CD14-positive monocyte (primary cell): ENCODE measurements around the gene ZEB2. TPM values are rescaled to one million over a fixed set of nuclear protein-coding genes. Genes with fewer than 3 reads are reported as not detected.

ENCODE experiments used
- DNase-seq, 3 donors: peaks; one replicate each; pipeline ENCODE4 v3.0.0-alpha.2; 2011 to 2022
- H2AFZ ChIP-seq: 2 replicates; pipeline ENCODE4 v1.6.0; 2012; ENCODE audit warnings: mild to moderate bottlenecking, low read depth, low read length, inconsistent platforms; ENCODE audit not compliant: insufficient read depth, poor library complexity, severe bottlenecking
- H3K27ac ChIP-seq, 2 donors: 1 replicate in 1 of 2; 2 replicates in 1 of 2; pipeline ENCODE4 v1.5.1; 2012 to 2013; ENCODE audit warnings: low read length in 2 of 2, control low read depth in 1 of 2, inconsistent platforms in 1 of 2, low read depth in 1 of 2, mild to moderate bottlenecking in 1 of 2
- H3K27me3 ChIP-seq, 2 donors: one replicate each; pipeline versions ENCODE4 v1.6.0 to v1.6.1; 2011 to 2013; ENCODE audit warnings: low read length in 2 of 2; ENCODE audit not compliant: control insufficient read depth in 2 of 2, insufficient read depth in 2 of 2
- H3K36me3 ChIP-seq, 2 donors: replicated peaks in 1 of 2; 1 replicate in 1 of 2; 2 replicates in 1 of 2; pipeline versions ENCODE4 v1.5.1 to v1.6.1; 2012 to 2013; ENCODE audit warnings: low read length in 2 of 2, control low read depth in 1 of 2, inconsistent platforms in 1 of 2, mild to moderate bottlenecking in 1 of 2; ENCODE audit not compliant: insufficient read depth in 2 of 2, control insufficient read depth in 1 of 2
- H3K4me1 ChIP-seq, 2 donors: 1 replicate in 1 of 2; 2 replicates in 1 of 2; pipeline versions ENCODE4 v1.5.1 to v1.6.1; 2012 to 2013; ENCODE audit warnings: low read length in 2 of 2, control low read depth in 1 of 2, inconsistent platforms in 1 of 2, mild to moderate bottlenecking in 1 of 2, moderate library complexity in 1 of 2; ENCODE audit not compliant: insufficient read depth in 2 of 2, control insufficient read depth in 1 of 2
- H3K4me2 ChIP-seq: replicated peaks from 2 replicates; pipeline ENCODE3; 2012; ENCODE audit warnings: low read length, moderate library complexity, mild to moderate bottlenecking; ENCODE audit not compliant: poor library complexity, severe bottlenecking; ENCODE audit errors: extremely low read depth
- H3K4me3 ChIP-seq, 3 experiments: fragments of 200-600 bp in 1 of 3; sonication (generic) in 1 of 3; replicated peaks in 1 of 3; 1 replicate in 2 of 3; 2 replicates in 1 of 3; pipeline ENCODE4 v1.5.1; 2011 to 2013; ENCODE audit warnings: low read length in 3 of 3, mild to moderate bottlenecking in 3 of 3, control low read depth in 2 of 3, low read depth in 2 of 3, inconsistent platforms in 1 of 3, moderate library complexity in 1 of 3
- H3K79me2 ChIP-seq: 2 replicates; pipeline ENCODE4 v1.6.0; 2012; ENCODE audit warnings: mild to moderate bottlenecking, control low read depth, inconsistent platforms, low read length, moderate library complexity; ENCODE audit not compliant: insufficient read depth
- H3K9ac ChIP-seq: 2 replicates; pipeline ENCODE4 v1.6.0; 2017; ENCODE audit warnings: low read length, mild to moderate bottlenecking; ENCODE audit not compliant: insufficient read depth, poor library complexity, severe bottlenecking
- H3K9me3 ChIP-seq, 2 donors: replicated peaks in 1 of 2; 1 replicate in 1 of 2; 2 replicates in 1 of 2; pipeline versions ENCODE4 v1.5.1 to v1.6.1; 2012 to 2013; ENCODE audit warnings: low read length in 2 of 2, control low read depth in 1 of 2; ENCODE audit not compliant: control insufficient read depth in 1 of 2, insufficient read depth in 1 of 2
- H4K20me1 ChIP-seq: 2 replicates; pipeline ENCODE4 v1.6.0; 2012; ENCODE audit warnings: mild to moderate bottlenecking, low read length, control low read depth, moderate library complexity; ENCODE audit not compliant: insufficient read depth
- H3K27ac Mint-ChIP-seq, 7 donors: one replicate each; pipeline ENCODE4 v1.8.0; 2020; ENCODE audit warnings: mild to moderate bottlenecking in 7 of 7, mixed read lengths in 7 of 7, moderate library complexity in 6 of 7, inconsistent platforms in 2 of 7
- H3K27me3 Mint-ChIP-seq, 3 donors: one replicate each; pipeline ENCODE4 v1.8.0; 2021 to 2022; ENCODE audit warnings: low read depth in 3 of 3, mild to moderate bottlenecking in 3 of 3, mixed read lengths in 3 of 3, moderate library complexity in 3 of 3, inconsistent platforms in 1 of 3
- H3K36me3 Mint-ChIP-seq, 2 donors: one replicate each; pipeline ENCODE4 v1.8.0; 2020; ENCODE audit warnings: mixed read lengths in 2 of 2, inconsistent platforms in 1 of 2, mild to moderate bottlenecking in 1 of 2
- H3K4me1 Mint-ChIP-seq: one replicate; pipeline ENCODE4 v1.8.0; 2020; ENCODE audit warnings: mild to moderate bottlenecking, mixed read lengths
- H3K4me3 Mint-ChIP-seq, 2 donors: one replicate each; pipeline ENCODE4 v1.8.0; 2020; ENCODE audit warnings: mild to moderate bottlenecking in 2 of 2, mixed read lengths in 2 of 2, moderate library complexity in 1 of 2
- H3K9me3 Mint-ChIP-seq, 7 donors: one replicate each; pipeline ENCODE4 v1.8.0; 2020 to 2022; ENCODE audit warnings: mixed read lengths in 7 of 7, mild to moderate bottlenecking in 6 of 7, moderate library complexity in 6 of 7, inconsistent platforms in 2 of 7
- CTCF ChIP-seq: fragments of 200-600 bp; IDR thresholded peaks from one replicate; pipeline ENCODE4 v1.8.0; 2022; ENCODE audit warnings: antibody characterized with exemption, mild to moderate bottlenecking
- WGBS: methylation state at CpG from one replicate; pipeline ENCODE4 v1.1.5; 2013; ENCODE audit warnings: missing lambda C conversion rate; ENCODE audit not compliant: insufficient coverage; 5-methylcytosine and 5-hydroxymethylcytosine counted together
- intact Hi-C, 2 donors: fragments of 100-400 bp; cut with micrococcal nuclease; formaldehyde crosslinking; loops; one replicate each; pipeline versions ENCODE4 v1.15.0 to v1.15.1; 2023
- polyA plus RNA-seq, 3 donors: library from polyadenylated mRNA; depleted of rRNA in 1 of 3; unstranded in 2 of 3; stranded (reverse) in 1 of 3; fragments of 300-500 nt in 2 of 3; fragments of >200 nt in 1 of 3; fragmentation: Illumina TruSeq in 2 of 3; gene quantifications; 1 replicate in 2 of 3; 2 replicates in 1 of 3; pipeline ENCODE4 v1.2.3, GENCODE V29; 2012 to 2021

The ZEB2 gene
- polyA plus RNA-seq, 3 donors: 76.8 to 325 (median 93.8) TPM

- H3K4me2 ChIP-seq: peak overlapping the region; percentile 9
- no peak overlapping the region for H3K9ac ChIP-seq
- peak overlapping the region in 1 of 3 experiments; percentile 28 for H3K4me3 ChIP-seq
- Mint-ChIP-seq H3K4me1 (peaks cover 71% of the 10 kb centered on the region), H3K4me3 (peak overlapping the region in 1 of 2 donors; percentile 39), H3K9me3 (peaks cover 0 to 1% (median 0%) of the 10 kb centered on the region in 7 donors), H3K27ac (peak overlapping the region; percentile 69 to 83 (median 81)), H3K27me3 (peaks cover 0 to 1% (median 0%) of the 10 kb centered on the region in 3 donors), H3K36me3 (peaks cover 84 to 93% of the 10 kb centered on the region in 2 donors)
- H3K27me3 ChIP-seq: no peaks in the 10 kb centered on the region
- H3K27ac ChIP-seq: peak overlapping the region; percentile 35 to 66
- peaks cover 97% of the 10 kb centered on the region for H3K79me2 ChIP-seq
- no peak for TF ChIP-seq CTCF
- DNase-seq: no peak
- H4K20me1 ChIP-seq: peaks cover 96% of the 10 kb centered on the region
- H3K36me3 ChIP-seq: peaks cover 66 to 91% of the 10 kb centered on the region in 2 donors
- no peak overlapping the region for H2AFZ ChIP-seq
- WGBS: 100% methylated on average over 1 of the region's 3 CpGs
- H3K9me3 ChIP-seq: no peaks in the 10 kb centered on the region
- intact Hi-C loops: no loop called here
- peaks cover 72 to 90% of the 10 kb centered on the region in 2 donors for H3K4me1 ChIP-seq
Observed at GRCh38 chr2:144496977-144497598, 22.8 kb downstream of the ZEB2 start.

- intact Hi-C loops: no loop called here
- no peak for DNase-seq
- no peak overlapping the region for H3K9ac ChIP-seq
- H3K27ac ChIP-seq: peak overlapping the region; percentile 35 to 66
- WGBS: 51% methylated on average over 4 of the region's 10 CpGs
- peak overlapping the region; percentile 69 to 83 (median 82) for H3K27ac Mint-ChIP-seq
- H3K4me1 ChIP-seq: peaks cover 70 to 92% of the 10 kb centered on the region in 2 donors
- H3K9me3 ChIP-seq: no peaks in the 10 kb centered on the region
- H3K9me3 Mint-ChIP-seq: peaks cover 0 to 1% (median 0%) of the 10 kb centered on the region in 7 donors
- peaks cover 97% of the 10 kb centered on the region for H3K79me2 ChIP-seq
- H3K4me2 ChIP-seq: peak overlapping the region; percentile 9
- peaks cover 66 to 91% of the 10 kb centered on the region in 2 donors for H3K36me3 ChIP-seq
- no peak overlapping the region for H2AFZ ChIP-seq
- H3K4me1 Mint-ChIP-seq: peaks cover 73% of the 10 kb centered on the region
- H3K36me3 Mint-ChIP-seq: peaks cover 86 to 93% of the 10 kb centered on the region in 2 donors
- TF ChIP-seq CTCF: no peak
- peaks cover 96% of the 10 kb centered on the region for H4K20me1 ChIP-seq
- H3K4me3 Mint-ChIP-seq: no peak overlapping the region
- H3K27me3 Mint-ChIP-seq: no peaks in the 10 kb centered on the region
- no peaks in the 10 kb centered on the region for H3K27me3 ChIP-seq
- peak overlapping the region in 1 of 3 experiments; percentile 28 for H3K4me3 ChIP-seq
Observed at GRCh38 chr2:144496092-144496976, 23.6 kb downstream of the ZEB2 start.
